CD4-positive, alpha-beta T cell treated with Interleukin-6 for 4 hours (primary cell): ENCODE results near the gene ZNF98.

Experiments used
- DNase-seq: peaks from one replicate; pipeline ENCODE4 v3.0.0-alpha.2; 2020; ENCODE audit warnings: mixed read lengths

ZNF98 gene

DNA sequence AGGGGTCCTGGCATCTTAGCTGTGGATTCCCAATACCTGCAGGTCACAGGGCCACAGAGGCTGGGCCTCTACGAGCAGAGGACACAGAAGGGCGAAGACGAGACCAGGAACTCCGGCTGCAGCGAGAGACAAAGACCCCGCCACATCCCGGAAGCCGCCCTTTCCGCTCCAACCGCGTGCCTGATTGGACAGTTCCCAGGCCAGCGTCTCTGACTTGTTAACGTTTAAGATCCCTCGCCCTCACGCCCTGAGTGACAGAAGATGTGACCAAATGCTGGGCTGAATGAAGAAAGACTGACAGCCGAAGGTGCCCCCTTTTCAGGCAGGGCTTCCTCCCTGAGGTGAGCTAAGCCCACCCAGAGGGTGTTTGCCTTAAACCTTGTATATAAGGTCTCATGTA lies at the start of gene ZNF98:
TSS of gene ZNF98 (minus strand) at position 136 of the 400 bp plus-strand sequence. CDS start at position 14, 122 bp downstream.
- DNase-seq: no peak

DNA sequence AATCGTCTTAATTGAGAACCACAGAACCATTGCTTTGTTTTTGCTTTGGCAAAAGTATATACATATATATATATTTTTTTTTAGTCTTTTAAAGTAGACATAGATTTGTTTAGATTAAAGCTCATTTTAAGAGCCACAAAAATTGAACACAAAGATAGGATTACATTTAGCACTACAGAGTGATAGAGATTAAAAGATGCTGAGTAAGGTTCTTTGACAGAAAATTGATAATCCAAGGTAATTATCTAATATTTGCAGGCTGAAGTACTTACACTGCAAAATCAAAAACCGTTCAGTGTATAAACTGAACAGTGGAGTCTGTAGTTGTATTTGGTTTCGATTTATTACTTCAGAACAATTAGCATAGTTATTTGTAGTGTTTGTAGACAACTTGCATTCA lies 24.5 kb upstream of the ZNF98 start:
- DNase-seq: no peak

DNA sequence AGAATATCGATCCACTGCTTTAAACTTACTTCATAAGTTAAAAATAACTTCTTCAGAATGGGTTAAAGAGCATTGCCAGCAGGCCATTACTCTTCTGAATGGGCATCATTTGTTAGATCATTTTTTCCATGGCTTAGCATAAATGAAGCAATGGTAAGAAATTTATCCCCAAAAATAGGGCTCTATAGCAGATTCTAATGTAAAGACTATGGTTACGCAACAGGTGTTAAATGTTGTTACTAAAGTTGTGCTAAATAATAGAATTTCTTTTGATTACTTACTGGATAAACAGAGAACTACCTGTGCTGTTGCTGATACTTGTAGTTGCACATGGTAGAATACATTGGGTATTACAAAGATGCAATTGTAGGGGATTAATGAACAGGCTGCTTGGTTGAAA lies 15.9 kb upstream of the ZNF98 start:
- DNase-seq: no peak

DNA sequence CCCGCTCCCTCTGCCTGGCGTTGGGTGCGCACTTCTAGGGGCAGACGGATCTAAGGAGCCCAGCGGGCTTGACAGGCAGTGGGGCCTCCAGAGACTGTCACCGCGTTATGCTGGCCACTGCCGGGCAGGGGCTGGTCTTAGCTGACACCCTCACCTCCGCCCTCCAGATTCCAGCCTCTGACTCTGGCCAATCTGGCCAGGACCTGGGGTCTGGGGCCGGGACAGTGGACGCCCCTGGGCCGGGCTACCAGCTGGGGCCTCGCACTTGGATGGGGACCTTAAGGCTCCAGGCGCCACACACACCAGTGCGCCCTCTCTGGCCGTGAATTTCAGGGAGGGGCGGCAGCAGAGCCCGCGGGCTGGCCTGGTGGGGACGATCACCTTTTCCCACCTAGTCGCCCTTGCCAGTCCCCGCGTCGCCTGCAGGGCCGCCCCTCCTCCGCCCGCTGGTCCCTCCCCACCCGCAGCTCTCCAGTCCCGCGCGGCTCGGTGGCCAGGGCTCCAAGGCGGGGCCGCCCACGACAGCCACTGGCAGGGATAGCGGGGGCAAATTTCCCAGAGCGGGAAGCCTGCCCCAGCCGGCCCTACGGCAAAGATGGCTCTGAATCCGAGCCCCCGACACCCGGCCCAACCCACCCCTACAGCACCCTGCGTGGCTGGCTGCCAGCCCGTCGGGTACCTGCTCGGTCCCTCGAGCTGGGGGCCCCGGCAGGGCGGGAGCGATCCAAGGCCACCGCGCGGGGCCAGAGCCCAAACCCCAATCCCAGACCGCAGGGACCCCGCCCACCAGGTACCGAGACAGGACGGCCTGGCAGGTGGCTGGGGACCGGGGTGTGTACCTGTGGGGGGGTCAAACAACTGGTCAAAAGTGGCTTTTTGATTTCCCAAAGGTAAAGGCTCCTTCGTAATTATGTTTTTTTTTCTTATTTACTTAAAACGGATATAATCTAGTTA lies 6.1 kb upstream of the ZNF98 start:
- no peak for DNase-seq

DNA sequence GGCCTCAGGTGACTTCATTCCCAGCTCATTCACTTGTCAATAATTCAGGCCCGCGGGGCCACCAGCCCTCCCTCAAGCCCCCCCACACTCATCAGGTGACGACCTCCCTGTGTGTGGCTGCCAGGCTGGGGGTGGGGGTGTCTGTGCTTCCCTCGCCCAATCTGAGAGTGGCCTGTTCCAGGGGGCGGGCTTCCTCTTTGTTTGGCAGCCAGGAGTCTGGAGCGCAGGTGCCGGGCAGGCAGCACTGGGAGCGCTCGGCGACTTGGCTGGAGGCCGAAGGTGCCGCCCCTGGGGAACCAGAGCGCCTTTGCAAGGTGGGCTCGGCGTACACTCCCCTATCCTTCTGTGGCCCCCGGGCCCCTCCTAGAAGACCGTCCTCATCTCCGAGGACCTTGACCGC lies 5.4 kb upstream of the ZNF98 start:
- DNase-seq: no peak

DNA sequence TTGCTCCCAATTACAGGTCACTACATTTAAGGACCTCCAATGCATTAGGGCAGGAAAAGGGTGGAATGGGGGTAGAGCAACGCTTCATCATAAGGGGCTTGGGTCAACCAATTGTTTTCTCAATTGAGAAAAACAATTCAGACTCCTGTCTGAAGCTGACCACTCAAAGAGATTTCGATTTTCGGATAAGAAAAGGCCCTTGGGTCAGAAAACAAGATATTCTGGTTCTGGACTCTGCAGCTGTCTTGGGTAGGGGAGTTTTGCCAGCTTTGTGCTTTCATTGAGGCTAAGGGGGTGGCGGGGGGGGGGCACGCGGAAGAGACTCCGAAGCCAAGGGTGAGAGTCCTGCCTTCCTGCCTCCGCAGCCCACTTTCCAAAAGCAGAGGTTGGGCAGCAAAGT lies 4.8 kb upstream of the ZNF98 start:
- no peak for DNase-seq

DNA sequence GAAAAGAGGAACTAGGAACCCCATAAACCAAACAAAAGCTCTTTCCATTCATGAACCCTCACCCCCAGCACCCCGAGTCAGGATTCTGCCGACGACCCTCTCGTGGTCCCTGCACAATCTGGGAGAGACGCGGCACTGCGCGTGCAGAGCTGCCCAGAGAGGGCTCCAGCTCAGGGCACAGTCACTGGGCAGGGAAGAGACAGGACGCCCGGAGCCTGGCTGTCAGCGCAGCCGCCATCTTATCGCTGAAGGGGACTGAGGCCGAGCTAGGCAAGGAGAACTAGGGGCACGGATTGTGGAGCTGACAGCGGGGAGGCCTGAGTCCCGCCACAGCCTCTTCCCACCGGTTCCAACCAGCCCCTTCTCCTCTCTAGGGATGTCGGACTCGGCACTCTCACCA lies 349 bp downstream of the ZNF98 start:
- DNase-seq: no peak

DNA sequence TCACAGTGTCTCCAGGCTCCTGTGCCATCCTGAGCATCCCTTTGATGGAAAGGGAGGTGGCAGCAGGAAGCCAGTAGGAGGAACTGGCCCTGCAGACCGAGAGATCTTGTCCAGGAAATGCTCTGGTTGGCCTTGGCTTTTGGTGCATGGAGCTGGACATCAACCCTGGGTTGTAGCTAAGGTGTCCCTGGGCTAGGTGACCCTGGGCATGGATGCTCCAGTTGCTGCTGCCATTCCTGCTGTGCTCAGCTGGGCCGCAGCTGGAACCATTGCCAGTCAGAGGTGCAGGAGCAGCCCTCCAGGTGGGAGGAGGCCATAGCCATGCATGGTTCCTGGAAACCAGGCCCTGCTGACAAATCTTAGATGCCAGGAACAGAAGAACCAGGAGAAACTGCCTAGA lies 67.5 kb downstream of the ZNF98 start:
- no peak for DNase-seq
